IMR-90 (cell line): ENCODE measurements around the gene C1orf105. TPM values are rescaled to one million over a fixed set of nuclear protein-coding genes. Genes with fewer than 3 reads are reported as not detected.

Experiments used
- ATAC-seq: fragments of 200-7000 bp; cut with Tn5 transposase; 2 replicates; pipeline ENCODE4 v1.9.1; 2020; ENCODE audit warnings: low read depth, mild to moderate bottlenecking, moderate library complexity
- BruUV-seq: library from RNA; stranded (reverse); fragments of 400-500 nt; replicated peaks from 2 replicates; lab custom pipeline; 2021; lab: Mats Ljungman, UMichigan
- CTCF ChIA-PET: fragments of 300-600 bp; formaldehyde crosslinking; extraction: SDS; loops from one replicate; lab custom pipeline; 2021; ENCODE audit warnings: antibody characterized with exemption; lab: Yijun Ruan, JAX
- POLR2A ChIA-PET: fragments of 300-600 bp; sonication (Branson Sonifier 250); formaldehyde crosslinking; loops from one replicate; lab custom pipeline; 2022; ENCODE audit warnings: antibody characterized with exemption; ENCODE audit not compliant: unreplicated experiment; lab: Charles Lee
- DNase-seq: peaks from one replicate; pipeline ENCODE4 v3.0.0; 2013
- H2AFZ ChIP-seq: replicated peaks from 2 replicates; pipeline ENCODE3; 2013; ENCODE audit warnings: low read length, mild to moderate bottlenecking; ENCODE audit not compliant: poor library complexity
- H2AK5ac ChIP-seq: 2 replicates; pipeline ENCODE4 v1.6.1; 2013; ENCODE audit warnings: low read depth, low read length, inconsistent platforms
- H2AK9ac ChIP-seq: replicated peaks from 2 replicates; pipeline ENCODE3; 2013; ENCODE audit warnings: mild to moderate bottlenecking, low read depth, low read length, moderate library complexity; ENCODE audit not compliant: poor library complexity
- H2BK120ac ChIP-seq: 2 replicates; pipeline ENCODE4 v1.6.1; 2013; ENCODE audit warnings: low read depth, low read length, inconsistent platforms
- H2BK15ac ChIP-seq: 3 replicates; pipeline ENCODE4 v1.6.1; 2013; ENCODE audit warnings: low read depth, low read length, inconsistent platforms
- H2BK20ac ChIP-seq: 2 replicates; pipeline ENCODE4 v1.6.1; 2013; ENCODE audit warnings: low read depth, mild to moderate bottlenecking, inconsistent platforms, low read length, moderate library complexity
- H2BK5ac ChIP-seq: 2 replicates; pipeline ENCODE4 v1.6.1; 2013; ENCODE audit warnings: mild to moderate bottlenecking, low read depth, low read length, inconsistent platforms; ENCODE audit not compliant: poor library complexity, severe bottlenecking
- H3K14ac ChIP-seq: replicated peaks from 2 replicates; pipeline ENCODE4 v1.6.1; 2013; ENCODE audit warnings: low read depth, low read length, inconsistent platforms
- H3K18ac ChIP-seq: 2 replicates; pipeline ENCODE4 v1.6.1; 2013; ENCODE audit warnings: low read depth, low read length, control low read depth
- H3K23ac ChIP-seq: 2 replicates; pipeline ENCODE4 v1.6.1; 2013; ENCODE audit warnings: low read depth, low read length, inconsistent platforms
- H3K27ac ChIP-seq: 2 replicates; pipeline ENCODE4 v1.5.1; 2013; ENCODE audit warnings: mild to moderate bottlenecking, control low read depth, low read length; ENCODE audit not compliant: insufficient read depth
- H3K27me3 ChIP-seq: 2 replicates; pipeline ENCODE4 v1.6.1; 2013; ENCODE audit warnings: low read length; ENCODE audit not compliant: control insufficient read depth, insufficient read depth
- H3K36me3 ChIP-seq: 2 replicates; pipeline ENCODE4 v1.6.1; 2013; ENCODE audit warnings: low read length, mixed read lengths; ENCODE audit not compliant: control insufficient read depth, insufficient read depth
- H3K4ac ChIP-seq: 2 replicates; pipeline ENCODE4 v1.6.1; 2013; ENCODE audit warnings: low read depth, low read length, inconsistent platforms
- H3K4me1 ChIP-seq: 2 replicates; pipeline ENCODE4 v1.6.1; 2013; ENCODE audit warnings: low read length, mixed read lengths; ENCODE audit not compliant: control insufficient read depth, insufficient read depth
- H3K4me2 ChIP-seq: 2 replicates; pipeline ENCODE4 v1.6.1; 2013; ENCODE audit warnings: low read depth, mild to moderate bottlenecking, control low read depth, low read length, moderate library complexity
- H3K4me3 ChIP-seq: 2 replicates; pipeline ENCODE4 v1.5.1; 2013; ENCODE audit warnings: low read depth, mild to moderate bottlenecking, control low read depth, low read length, moderate library complexity; ENCODE audit not compliant: insufficient read depth
- H3K56ac ChIP-seq: 2 replicates; pipeline ENCODE4 v1.6.1; 2013; ENCODE audit warnings: low read length, inconsistent platforms; ENCODE audit not compliant: insufficient read depth; ENCODE audit errors: extremely low read depth
- H3K79me1 ChIP-seq, 2 experiments: 2 replicates each; pipeline ENCODE4 v1.6.1; 2013; ENCODE audit warnings: low read length in 2 of 2, inconsistent platforms in 1 of 2, low read depth in 1 of 2
- H3K9ac ChIP-seq: 2 replicates; pipeline ENCODE4 v1.6.1; 2013; ENCODE audit warnings: low read depth, low read length, control low read depth
- H3K9me1 ChIP-seq: 2 replicates; pipeline ENCODE4 v1.6.1; 2013; ENCODE audit warnings: low read length, inconsistent platforms; ENCODE audit not compliant: insufficient read depth
- H3K9me3 ChIP-seq: 2 replicates; pipeline ENCODE4 v1.6.1; 2013; ENCODE audit warnings: low read length; ENCODE audit not compliant: control insufficient read depth, insufficient read depth
- H4K20me1 ChIP-seq: 2 replicates; pipeline ENCODE4 v1.6.1; 2013; ENCODE audit warnings: low read length, inconsistent platforms; ENCODE audit not compliant: insufficient read depth
- H4K5ac ChIP-seq: 2 replicates; pipeline ENCODE4 v1.6.1; 2013; ENCODE audit warnings: mild to moderate bottlenecking, low read depth, low read length, control low read depth
- H4K8ac ChIP-seq, 2 experiments: 2 replicates each; pipeline ENCODE4 v1.6.1; 2013; ENCODE audit warnings: low read depth in 2 of 2, low read length in 2 of 2, control low read depth in 1 of 2, inconsistent platforms in 1 of 2
- H4K91ac ChIP-seq: 2 replicates; pipeline ENCODE4 v1.6.1; 2013; ENCODE audit warnings: low read depth, low read length, inconsistent platforms; ENCODE audit not compliant: insufficient read depth
- BHLHE40 ChIP-seq: fragments of 150-350 bp; IDR thresholded peaks from 2 replicates; pipeline ENCODE4 v1.6.1; 2016; ENCODE audit warnings: mild to moderate bottlenecking, low read depth, low read length
- CEBPB ChIP-seq: IDR thresholded peaks from 2 replicates; pipeline ENCODE4 v1.6.1; 2012; ENCODE audit warnings: low read depth, low read length, improper control_type of control experiment
- ELK1 ChIP-seq: fragments of 150-350 bp; IDR thresholded peaks from 2 replicates; pipeline ENCODE4 v1.6.1; 2016; ENCODE audit warnings: low read depth, mild to moderate bottlenecking, low read length, moderate library complexity, borderline replicate concordance
- MXI1 ChIP-seq: IDR thresholded peaks from 2 replicates; pipeline ENCODE4 v1.6.1; 2012; ENCODE audit warnings: low read depth, mild to moderate bottlenecking, low read length, moderate library complexity, borderline replicate concordance
- POLR2A ChIP-seq: IDR thresholded peaks from 2 replicates; pipeline ENCODE4 v1.6.1; 2012; ENCODE audit warnings: mild to moderate bottlenecking, low read depth, low read length
- RAD21 ChIP-seq: IDR thresholded peaks from 2 replicates; pipeline ENCODE4 v1.6.1; 2012; ENCODE audit warnings: low read length, improper control_type of control experiment
- RCOR1 ChIP-seq: IDR thresholded peaks from 2 replicates; pipeline ENCODE4 v1.6.1; 2012; ENCODE audit warnings: mild to moderate bottlenecking, low read length, improper control_type of control experiment; ENCODE audit not compliant: insufficient replicate concordance
- USF2 ChIP-seq: fragments of 150-350 bp; IDR thresholded peaks from 2 replicates; pipeline ENCODE4 v1.6.1; 2017; ENCODE audit warnings: mild to moderate bottlenecking, antibody characterized with exemption, low read length, low read depth
- WGBS, 2 experiments: methylation state at CpG; one replicate each; pipeline versions ENCODE4 v1.1.5 to v1.1.7; 2013; ENCODE audit warnings: missing lambda C conversion rate in 2 of 2; ENCODE audit not compliant: insufficient read length in 1 of 2; ENCODE audit errors: extremely low coverage in 2 of 2; 5-methylcytosine and 5-hydroxymethylcytosine counted together
- dilution Hi-C: fragments of 300-500 bp; cut with HindIII; formaldehyde crosslinking; loops from one replicate; pipeline ENCODE4 v1.14.3; 2018; ENCODE audit warnings: low sequenced_read_pairs; ENCODE audit not compliant: unreplicated experiment
- in situ Hi-C: fragments of 300-500 bp; cut with MboI; formaldehyde crosslinking; loops from 3 replicates; pipeline ENCODE4 v1.14.3; 2019; ENCODE audit warnings: low sequenced_read_pairs, inconsistent platforms, mixed read lengths
- intact Hi-C: fragments of 100-400 bp; cut with micrococcal nuclease; formaldehyde crosslinking; loops from 2 replicates; pipeline ENCODE4 v1.10.0; 2022
- polyA plus RNA-seq, 3 experiments: library from polyadenylated mRNA; depleted of rRNA; stranded (reverse); fragments of >200 nt; gene quantifications; 2 replicates each; pipeline ENCODE4 v1.2.3, GENCODE V29; 2012; ENCODE audit warnings: low replicate concordance in 1 of 3
- total RNA-seq: library from RNA; depleted of rRNA; stranded (reverse); fragments of >200 nt; gene quantifications from 2 replicates; pipeline ENCODE4 v1.2.3, GENCODE V29; 2012

C1orf105 gene
- total and polyA plus RNA-seq, 2 of the 4 experiments (the other 2 are of a cell fraction), result not detected

- H2BK15ac ChIP-seq, result no peak overlapping the region
- no peak overlapping the region for H2BK5ac ChIP-seq
- H3K27ac ChIP-seq, result no peak overlapping the region
- H3K14ac ChIP-seq, result no peak overlapping the region
- H2AK5ac ChIP-seq, result no peak overlapping the region
- no peaks in the 10 kb centered on the region for H3K79me1 ChIP-seq
- H2BK20ac ChIP-seq, result no peak overlapping the region
- H3K4me1 ChIP-seq, result peaks cover 2% of the 10 kb centered on the region; the same call in 1 of the 2 replicates
- no peak for TF ChIP-seq RCOR1
- no peak for TF ChIP-seq CEBPB
- no peak for TF ChIP-seq BHLHE40
- no peak for TF ChIP-seq ELK1
- TF ChIP-seq USF2, result no peak
- TF ChIP-seq RAD21, result no peak
- no peak for TF ChIP-seq POLR2A
- TF ChIP-seq MXI1, result no peak
- no peak overlapping the region for H3K4me2 ChIP-seq
- no peak overlapping the region for H3K4me3 ChIP-seq
- no peak overlapping the region for H3K56ac ChIP-seq
- no TSS peak for BruUV-seq
- H3K9me1 ChIP-seq, result no peaks in the 10 kb centered on the region; the same call in 1 of the 2 replicates
- no peak overlapping the region for H4K8ac ChIP-seq
- H3K18ac ChIP-seq, result no peak overlapping the region
- H2AK9ac ChIP-seq, result no peak overlapping the region
- no peak for ATAC-seq
- H4K5ac ChIP-seq, result no peak overlapping the region
- no peaks in the 10 kb centered on the region for H3K9me3 ChIP-seq
- no peaks in the 10 kb centered on the region for H3K36me3 ChIP-seq
- no peak overlapping the region for H4K91ac ChIP-seq
- no peaks in the 10 kb centered on the region for H4K20me1 ChIP-seq
- H3K4ac ChIP-seq, result no peak overlapping the region
- intact Hi-C loops (no loop called here), dilution Hi-C loops (no loop called here), in situ Hi-C loops (no loop called here)
- CTCF ChIA-PET, result no interaction called here
- H2AFZ ChIP-seq, result no peak overlapping the region
- no peak for DNase-seq
- H3K9ac ChIP-seq, result no peak overlapping the region
- H2BK120ac ChIP-seq, result no peak overlapping the region
- no CpG with 5 or more reads among the region's 1 CpG for WGBS, 2 experiments
- POLR2A ChIA-PET, result no interaction called here
- no peak overlapping the region for H3K23ac ChIP-seq
- peaks cover 14% of the 10 kb centered on the region for H3K27me3 ChIP-seq
These were observed 51.2 kb downstream of the C1orf105 start for GRCh38 chr1:172471666-172472065.
